WTC11 (cell line): ENCODE data around the gene USP22. TPM values are rescaled to one million over a fixed set of nuclear protein-coding genes. Genes with fewer than 3 reads are reported as not detected.

Experiments
- ATAC-seq: fragments of 200-7000 bp; cut with Tn5 transposase; 2 replicates; pipeline ENCODE4 v1.10.0; 2021; ENCODE audit warnings: mild to moderate bottlenecking, moderate library complexity
- CTCF ChIA-PET: fragments of 300-600 bp; sonication (Branson Sonifier 250); formaldehyde crosslinking; loops from one replicate; lab custom pipeline; 2021; ENCODE audit warnings: antibody characterized with exemption; lab: Charles Lee
- POLR2A ChIA-PET: fragments of 350-600 bp; sonication (Branson Sonifier 250); formaldehyde crosslinking; loops from one replicate; lab custom pipeline; 2021; ENCODE audit warnings: antibody characterized with exemption; lab: Charles Lee
- DNase-seq: peaks from one replicate; pipeline ENCODE4 v3.0.0; 2021; ENCODE audit warnings: low spot score
- H3K27ac Mint-ChIP-seq: 2 replicates; pipeline ENCODE4 v1.8.0; 2021; ENCODE audit warnings: mixed read lengths
- H3K27me3 Mint-ChIP-seq: 2 replicates; pipeline ENCODE4 v1.8.0; 2021; ENCODE audit warnings: low read depth, mild to moderate bottlenecking, moderate library complexity, mixed read lengths
- H3K36me3 Mint-ChIP-seq: 2 replicates; pipeline ENCODE4 v1.8.0; 2021; ENCODE audit warnings: mixed read lengths
- H3K4me1 Mint-ChIP-seq: 2 replicates; pipeline ENCODE4 v1.8.0; 2022; ENCODE audit warnings: mixed read lengths
- H3K4me3 Mint-ChIP-seq: 2 replicates; pipeline ENCODE4 v1.8.0; 2021; ENCODE audit warnings: mild to moderate bottlenecking, moderate library complexity, mixed read lengths
- H3K9me3 Mint-ChIP-seq: 2 replicates; pipeline ENCODE4 v1.8.0; 2021; ENCODE audit warnings: mixed read lengths
- AFF4 ChIP-seq: sonication (generic); formaldehyde crosslinking; IDR thresholded peaks from 2 replicates; pipeline ENCODE4 v1.8.1; 2023; ENCODE audit warnings: mild to moderate bottlenecking, missing genetic modification reagents, borderline replicate concordance
- AR ChIP-seq: fragments of 250-450 bp; sonication (Bioruptor Pico); IDR thresholded peaks from 2 replicates; pipeline ENCODE4 v1.9.0; 2021; ENCODE audit warnings: mild to moderate bottlenecking
- ATF1 ChIP-seq: sonication (generic); formaldehyde crosslinking; IDR thresholded peaks from 2 replicates; pipeline ENCODE4 v1.8.1; 2023; ENCODE audit warnings: mild to moderate bottlenecking, moderate library complexity, missing genetic modification reagents
- E2F1 ChIP-seq: sonication (generic); formaldehyde crosslinking; IDR thresholded peaks from 2 replicates; pipeline ENCODE4 v1.8.0; 2022; ENCODE audit warnings: mild to moderate bottlenecking, missing genetic modification reagents
- ESRRA ChIP-seq: sonication (generic); formaldehyde crosslinking; IDR thresholded peaks from 2 replicates; pipeline ENCODE4 v1.8.1; 2022; ENCODE audit warnings: mild to moderate bottlenecking, missing genetic modification reagents, borderline replicate concordance
- FOXJ3 ChIP-seq: sonication (generic); formaldehyde crosslinking; IDR thresholded peaks from 2 replicates; pipeline ENCODE4 v1.9.0; 2021; ENCODE audit warnings: missing genetic modification reagents, mild to moderate bottlenecking, borderline replicate concordance
- JAZF1 ChIP-seq: fragments of 250-450 bp; sonication (Bioruptor Pico); IDR thresholded peaks from 2 replicates; pipeline ENCODE4 v1.9.0; 2021; ENCODE audit warnings: moderate library complexity, mild to moderate bottlenecking, inconsistent platforms
- NFE2L1 ChIP-seq: sonication (generic); formaldehyde crosslinking; IDR thresholded peaks from 2 replicates; pipeline ENCODE4 v1.8.1; 2023; ENCODE audit warnings: missing genetic modification reagents
- NR2C2 ChIP-seq: sonication (generic); formaldehyde crosslinking; IDR thresholded peaks from 2 replicates; pipeline ENCODE4 v1.8.0; 2022; ENCODE audit warnings: mild to moderate bottlenecking, missing genetic modification reagents
- PRRX2 ChIP-seq: fragments of 250-450 bp; sonication (Bioruptor Pico); IDR thresholded peaks from 2 replicates; pipeline ENCODE4 v1.8.0; 2021; ENCODE audit warnings: mild to moderate bottlenecking
- SMAD4 ChIP-seq: sonication (generic); formaldehyde crosslinking; IDR thresholded peaks from 2 replicates; pipeline ENCODE4 v1.8.0; 2022; ENCODE audit warnings: mild to moderate bottlenecking, missing genetic modification reagents
- TP53 ChIP-seq: sonication (generic); formaldehyde crosslinking; IDR thresholded peaks from 2 replicates; pipeline ENCODE4 v1.8.1; 2023; ENCODE audit warnings: mild to moderate bottlenecking, missing genetic modification reagents
- ZBTB21 ChIP-seq: sonication (generic); formaldehyde crosslinking; IDR thresholded peaks from 2 replicates; pipeline ENCODE4 v1.8.1; 2023; ENCODE audit warnings: mild to moderate bottlenecking, missing genetic modification reagents, borderline replicate concordance
- ZNF232 ChIP-seq: sonication (generic); formaldehyde crosslinking; IDR thresholded peaks from 2 replicates; pipeline ENCODE4 v1.8.0; 2022; ENCODE audit warnings: mild to moderate bottlenecking, missing genetic modification reagents
- ZNF263 ChIP-seq: sonication (generic); formaldehyde crosslinking; IDR thresholded peaks from 2 replicates; pipeline ENCODE4 v1.8.1; 2022; ENCODE audit warnings: low read depth, mild to moderate bottlenecking, moderate library complexity, missing genetic modification reagents
- ZNF423 ChIP-seq: fragments of 250-450 bp; sonication (Bioruptor Pico); IDR thresholded peaks from 2 replicates; pipeline ENCODE4 v2.1.2; 2022; ENCODE audit warnings: mild to moderate bottlenecking, moderate library complexity
- total RNA-seq: library from RNA; stranded (reverse); gene quantifications from 3 replicates; pipeline ENCODE4 v1.2.3, GENCODE V29; 2021
- TF ChIP-seq, protein P1 (sequence below): sonication (generic); formaldehyde crosslinking; IDR thresholded peaks from 2 replicates; pipeline ENCODE4 v1.8.0; 2022; ENCODE audit warnings: mild to moderate bottlenecking, missing genetic modification reagents
- TF ChIP-seq, protein P2 (sequence below): fragments of 200-600 bp; IDR thresholded peaks from 2 replicates; pipeline ENCODE4 v1.8.0; 2022; ENCODE audit warnings: antibody characterized with exemption
- TF ChIP-seq, protein P3 (sequence below): sonication (generic); formaldehyde crosslinking; IDR thresholded peaks from 2 replicates; pipeline ENCODE4 v1.8.1; 2022; ENCODE audit warnings: low read depth, mild to moderate bottlenecking, moderate library complexity, missing genetic modification reagents, borderline replicate concordance

USP22 gene
- total RNA-seq, 1 experiment from 2014 or later = 289 TPM

GRCh38 chr17:20994779-20995149 is 48.0 kb downstream of the USP22 start:
- H3K4me3 Mint-ChIP-seq = no peak overlapping the region
- ATAC-seq (no peak), DNase-seq (no peak)
- H3K27me3 Mint-ChIP-seq = no peaks in the 10 kb centered on the region
- peaks cover 9% of the 10 kb centered on the region for H3K36me3 Mint-ChIP-seq
- ChIA-PET POLR2A (no interaction called here), CTCF (no interaction called here)
- TF ChIP-seq TP53 (CRISPR knock-in tag) (no peak), JAZF1 (no peak), E2F1 (CRISPR knock-in tag) (no peak), ZNF232 (CRISPR knock-in tag) (no peak), ZNF423 (no peak), ZNF263 (CRISPR knock-in tag) (no peak), NR2C2 (no peak), AFF4 (CRISPR knock-in tag) (no peak), AR (CRISPR knock-in tag) (no peak), FOXJ3 (no peak), SMAD4 (CRISPR knock-in tag) (no peak), ZBTB21 (no peak), PRRX2 (no peak), ATF1 (CRISPR knock-in tag) (no peak), ESRRA (no peak), NFE2L1 (CRISPR knock-in tag) (no peak)
- TF ChIP-seq, protein P1, sequence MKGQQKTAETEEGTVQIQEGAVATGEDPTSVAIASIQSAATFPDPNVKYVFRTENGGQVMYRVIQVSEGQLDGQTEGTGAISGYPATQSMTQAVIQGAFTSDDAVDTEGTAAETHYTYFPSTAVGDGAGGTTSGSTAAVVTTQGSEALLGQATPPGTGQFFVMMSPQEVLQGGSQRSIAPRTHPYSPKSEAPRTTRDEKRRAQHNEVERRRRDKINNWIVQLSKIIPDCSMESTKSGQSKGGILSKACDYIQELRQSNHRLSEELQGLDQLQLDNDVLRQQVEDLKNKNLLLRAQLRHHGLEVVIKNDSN (CRISPR knock-in tag) = no peak
- TF ChIP-seq, protein P2, sequence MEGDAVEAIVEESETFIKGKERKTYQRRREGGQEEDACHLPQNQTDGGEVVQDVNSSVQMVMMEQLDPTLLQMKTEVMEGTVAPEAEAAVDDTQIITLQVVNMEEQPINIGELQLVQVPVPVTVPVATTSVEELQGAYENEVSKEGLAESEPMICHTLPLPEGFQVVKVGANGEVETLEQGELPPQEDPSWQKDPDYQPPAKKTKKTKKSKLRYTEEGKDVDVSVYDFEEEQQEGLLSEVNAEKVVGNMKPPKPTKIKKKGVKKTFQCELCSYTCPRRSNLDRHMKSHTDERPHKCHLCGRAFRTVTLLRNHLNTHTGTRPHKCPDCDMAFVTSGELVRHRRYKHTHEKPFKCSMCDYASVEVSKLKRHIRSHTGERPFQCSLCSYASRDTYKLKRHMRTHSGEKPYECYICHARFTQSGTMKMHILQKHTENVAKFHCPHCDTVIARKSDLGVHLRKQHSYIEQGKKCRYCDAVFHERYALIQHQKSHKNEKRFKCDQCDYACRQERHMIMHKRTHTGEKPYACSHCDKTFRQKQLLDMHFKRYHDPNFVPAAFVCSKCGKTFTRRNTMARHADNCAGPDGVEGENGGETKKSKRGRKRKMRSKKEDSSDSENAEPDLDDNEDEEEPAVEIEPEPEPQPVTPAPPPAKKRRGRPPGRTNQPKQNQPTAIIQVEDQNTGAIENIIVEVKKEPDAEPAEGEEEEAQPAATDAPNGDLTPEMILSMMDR = no peak
- TF ChIP-seq, protein P3, sequence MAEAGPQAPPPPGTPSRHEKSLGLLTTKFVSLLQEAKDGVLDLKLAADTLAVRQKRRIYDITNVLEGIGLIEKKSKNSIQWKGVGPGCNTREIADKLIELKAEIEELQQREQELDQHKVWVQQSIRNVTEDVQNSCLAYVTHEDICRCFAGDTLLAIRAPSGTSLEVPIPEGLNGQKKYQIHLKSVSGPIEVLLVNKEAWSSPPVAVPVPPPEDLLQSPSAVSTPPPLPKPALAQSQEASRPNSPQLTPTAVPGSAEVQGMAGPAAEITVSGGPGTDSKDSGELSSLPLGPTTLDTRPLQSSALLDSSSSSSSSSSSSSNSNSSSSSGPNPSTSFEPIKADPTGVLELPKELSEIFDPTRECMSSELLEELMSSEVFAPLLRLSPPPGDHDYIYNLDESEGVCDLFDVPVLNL = no peak
- no peak overlapping the region for H3K27ac Mint-ChIP-seq
- H3K9me3 Mint-ChIP-seq = no peaks in the 10 kb centered on the region; the same call in 1 of the 2 replicates
- peaks cover 16% of the 10 kb centered on the region for H3K4me1 Mint-ChIP-seq
